Measurements from ENCODE around the gene CLEC1A.
"Not testable (repeated sequence)": the region's sequence is repeated elsewhere in the genome, so short reads cannot be mapped to it uniquely, and the experiment has no call there.

CLEC1A gene

GRCh38 chr12:10052193-10052913 is 46.4 kb downstream of the CLEC1A start:
- DNase-seq (ENCODE audit: low read depth in 1 of 2, low spot score in 1 of 2) = no peak

- DNase-seq (ENCODE audit: low read depth in 1 of 2, low spot score in 1 of 2) = no peak
Measured at GRCh38 chr12:10048526-10048925, 50.3 kb downstream of the CLEC1A start.

DNA sequence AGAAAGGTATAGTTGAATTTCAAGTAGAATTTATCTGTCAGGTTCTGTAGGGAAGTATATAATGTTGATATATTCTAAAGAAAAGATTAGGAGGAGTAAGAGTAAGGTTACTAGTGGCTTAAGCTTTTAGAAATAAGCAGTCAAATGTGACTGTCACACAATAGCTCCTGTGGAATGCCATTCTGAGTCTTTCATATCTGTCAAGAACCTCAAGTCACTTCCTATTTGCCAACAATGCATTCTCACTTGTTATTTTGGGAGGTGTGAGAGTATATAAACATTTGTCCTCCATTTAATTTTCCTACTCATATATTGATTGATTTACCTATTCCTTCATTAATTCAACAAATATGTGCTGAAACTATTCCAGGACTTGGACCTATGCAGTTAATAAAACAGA is 56.6 kb downstream of the CLEC1A start:
- DNase-seq (ENCODE audit: low read depth in 1 of 2, low spot score in 1 of 2) = no peak

GRCh38 chr12:10033783-10034545 is 64.8 kb downstream of the CLEC1A start:
- no peak for DNase-seq (ENCODE audit: low read depth in 1 of 2, low spot score in 1 of 2)

- DNase-seq (ENCODE audit: low read depth in 1 of 2, low spot score in 1 of 2) = no peak
Measured at GRCh38 chr12:10031771-10032175, 67.0 kb downstream of the CLEC1A start.

GRCh38 chr12:10031321-10031720 is 67.5 kb downstream of the CLEC1A start:
- no peak for DNase-seq (ENCODE audit: low read depth in 1 of 2, low spot score in 1 of 2)

DNA sequence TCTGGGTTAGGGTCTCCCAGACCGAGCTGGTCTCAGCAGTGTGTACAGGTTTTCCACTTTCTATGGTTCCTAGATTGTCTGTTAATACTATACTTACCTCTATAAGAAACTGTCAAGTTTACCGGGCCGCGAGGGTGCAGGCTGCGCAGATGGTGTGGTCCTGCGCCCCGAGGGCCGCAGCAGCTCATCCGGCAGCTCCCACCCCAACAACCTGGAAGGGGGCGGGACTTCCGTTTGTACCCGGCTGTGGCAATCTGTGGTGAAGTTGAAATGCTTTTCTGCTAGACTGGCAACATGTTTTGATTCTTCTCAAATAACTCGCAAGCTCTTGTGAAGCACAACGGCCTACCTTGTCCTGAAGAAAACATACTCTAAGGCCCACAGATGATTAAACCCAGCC is 68.3 kb downstream of the CLEC1A start, which contains the start of gene CLEC9A:
TSS of gene CLEC9A (plus strand) at position 237 of the 400 bp plus-strand sequence. CDS start 22,006 bp downstream, outside the sequence.
- DNase-seq (ENCODE audit: low read depth in 1 of 2, low spot score in 1 of 2) = no peak

DNA sequence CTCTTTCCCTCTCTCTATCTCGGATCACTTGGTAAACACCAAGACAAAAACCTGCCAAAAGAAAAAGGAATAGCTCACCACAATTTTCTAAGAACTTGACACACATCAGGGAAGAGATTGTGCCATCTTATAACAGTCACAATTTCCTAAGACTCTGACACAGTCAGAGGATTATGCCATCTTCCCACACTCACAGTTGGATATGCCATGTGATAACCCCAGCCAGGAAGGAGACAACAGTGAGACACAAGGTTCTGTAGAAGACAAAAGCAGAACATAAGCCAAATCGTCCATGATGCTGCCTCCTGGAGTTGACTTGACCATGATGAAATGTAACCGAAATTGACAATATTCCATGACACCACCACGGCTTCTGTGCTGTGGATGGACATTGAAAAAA is 71.1 kb downstream of the CLEC1A start:
- DNase-seq (ENCODE audit: low read depth in 1 of 2, low spot score in 1 of 2) = no peak

- no peak for DNase-seq (ENCODE audit: low read depth in 1 of 2, low spot score in 1 of 2)
Measured at GRCh38 chr12:10027311-10027710, 71.5 kb downstream of the CLEC1A start.

- DNase-seq (ENCODE audit: low read depth in 1 of 2, low spot score in 1 of 2) = not testable (repeated sequence)
Measured at GRCh38 chr12:10026666-10027065, 72.1 kb downstream of the CLEC1A start.

DNA sequence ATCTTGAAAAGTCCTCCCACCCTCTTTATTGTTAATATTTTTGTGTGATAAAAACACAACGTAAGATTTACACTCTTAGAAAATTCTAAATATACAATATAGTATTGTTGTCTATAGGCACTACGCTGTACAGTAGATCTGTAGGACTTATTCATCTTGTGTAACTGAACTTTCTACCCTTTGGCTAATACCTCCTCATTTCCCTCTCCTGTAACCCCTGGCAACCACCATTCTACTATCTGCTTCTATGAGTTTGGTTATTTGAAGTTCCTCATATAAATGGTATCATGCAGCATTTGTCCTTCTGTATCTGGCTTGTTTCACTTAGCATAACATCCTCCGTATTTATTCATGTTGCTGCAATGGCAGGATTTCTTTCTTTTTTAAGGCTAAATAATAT is 73.5 kb downstream of the CLEC1A start:
- no peak for DNase-seq (ENCODE audit: low read depth in 1 of 2, low spot score in 1 of 2)

GRCh38 chr12:10021342-10021741 is 77.4 kb downstream of the CLEC1A start:
- DNase-seq (ENCODE audit: low read depth in 1 of 2, low spot score in 1 of 2) = no peak

Data from activated T-helper 1 cell treated with anti-CD3 and anti-CD28 coated beads, Interleukin-2, amount 50 U/mL, for 16 hours (primary cell).